Stimulated activated CD4-positive, alpha-beta T cell treated with anti-CD3 and anti-CD28 coated beads, TNF-alpha, amount 100 ng/mL, for 1 hour (primary cell): ENCODE results near the gene PTPRK.

Experiments
- DNase-seq, 3 donors: peaks; one replicate each; pipeline ENCODE4 v3.0.0-alpha.2; 2020; ENCODE audit warnings: low read depth in 3 of 3, low spot score in 1 of 3

Gene PTPRK

GRCh38 chr6:128520436-128521281 lies at the start of gene PTPRK:
TSS of gene PTPRK (minus strand) at chr6:128520599. CDS start at chr6:128520358, 241 bp downstream.
- peak; percentile 42 to 83 (median 62) for DNase-seq

DNA sequence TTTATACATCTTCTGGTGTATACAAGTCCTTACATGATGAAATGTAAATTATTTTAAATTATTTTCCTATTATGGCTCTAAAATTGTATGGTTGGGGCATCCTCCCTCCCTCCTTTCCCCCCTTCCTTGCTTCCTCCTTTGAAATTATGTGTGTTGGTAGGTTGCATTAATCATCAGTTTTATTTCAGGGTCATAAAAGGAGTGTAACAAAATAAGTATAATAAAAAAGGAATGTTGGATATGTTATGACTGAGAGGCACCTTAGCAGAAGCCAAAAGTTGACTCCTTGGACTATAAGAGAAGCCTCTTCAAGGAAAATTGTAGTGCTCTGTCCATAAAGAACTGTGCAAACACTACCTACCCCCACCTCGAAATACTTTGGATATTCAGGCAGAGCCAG lies 46.6 kb upstream of the PTPRK start:
- no peak for DNase-seq

GRCh38 chr6:128560966-128561365 lies 40.6 kb upstream of the PTPRK start:
- no peak for DNase-seq

GRCh38 chr6:128558924-128559323 lies 38.5 kb upstream of the PTPRK start:
- no peak for DNase-seq

DNA sequence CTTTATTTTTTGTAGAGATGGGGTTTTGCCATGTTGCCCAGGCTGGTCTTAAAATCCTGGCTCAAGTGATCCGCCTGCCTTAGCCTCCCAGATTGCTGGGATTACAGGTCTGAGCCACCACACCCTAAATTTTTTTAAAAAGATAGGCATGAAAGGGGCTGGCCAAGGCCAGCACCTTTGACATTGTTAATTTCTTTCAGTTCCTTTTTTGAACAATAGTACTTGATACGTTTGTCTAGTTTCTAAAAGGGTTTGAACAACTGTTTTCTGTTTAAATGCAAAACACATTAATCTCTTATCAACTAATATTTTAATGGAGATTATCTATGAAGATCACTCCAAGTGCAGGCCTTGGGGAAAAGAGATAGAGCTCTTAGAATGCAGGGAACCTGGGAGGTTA lies 37.6 kb upstream of the PTPRK start:
- no peak for DNase-seq

DNA sequence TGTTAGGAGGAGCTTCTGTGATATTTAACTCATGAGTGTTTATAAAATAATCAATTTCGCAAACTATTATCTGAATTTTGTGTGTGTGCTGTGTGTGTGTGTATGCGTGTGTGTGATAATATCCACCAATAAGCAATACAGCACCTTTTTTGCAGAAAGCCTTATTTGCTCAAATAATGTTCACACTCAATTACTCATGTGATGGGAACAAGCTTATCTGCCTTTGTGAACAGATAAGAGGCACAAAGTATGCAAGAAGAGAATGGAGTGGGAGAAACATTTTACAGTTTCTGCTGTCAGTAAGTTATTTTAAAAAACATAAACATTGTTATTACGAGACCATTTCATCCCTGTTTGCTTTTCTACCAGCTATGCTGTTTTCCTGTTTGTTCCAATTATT lies 36.7 kb upstream of the PTPRK start:
- no peak for DNase-seq

DNA sequence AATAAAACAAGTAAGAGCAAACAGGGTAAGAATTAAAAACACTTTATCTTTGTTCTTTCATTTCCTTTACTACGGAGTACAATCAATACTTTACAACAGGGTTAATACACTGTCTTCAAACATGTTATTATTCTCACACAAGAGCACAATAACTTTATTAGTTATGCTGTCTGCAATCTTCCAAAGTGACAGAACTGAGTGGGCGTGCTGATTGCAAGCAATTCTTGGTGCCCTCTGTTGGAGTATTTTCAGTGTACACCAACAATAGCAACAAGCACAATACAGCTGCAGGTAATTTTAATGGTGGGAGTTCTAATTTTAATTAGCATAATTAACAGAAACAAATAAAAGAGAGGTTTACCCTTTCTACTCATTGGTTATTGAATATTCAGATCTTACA lies 33.9 kb upstream of the PTPRK start:
- DNase-seq = no peak

DNA sequence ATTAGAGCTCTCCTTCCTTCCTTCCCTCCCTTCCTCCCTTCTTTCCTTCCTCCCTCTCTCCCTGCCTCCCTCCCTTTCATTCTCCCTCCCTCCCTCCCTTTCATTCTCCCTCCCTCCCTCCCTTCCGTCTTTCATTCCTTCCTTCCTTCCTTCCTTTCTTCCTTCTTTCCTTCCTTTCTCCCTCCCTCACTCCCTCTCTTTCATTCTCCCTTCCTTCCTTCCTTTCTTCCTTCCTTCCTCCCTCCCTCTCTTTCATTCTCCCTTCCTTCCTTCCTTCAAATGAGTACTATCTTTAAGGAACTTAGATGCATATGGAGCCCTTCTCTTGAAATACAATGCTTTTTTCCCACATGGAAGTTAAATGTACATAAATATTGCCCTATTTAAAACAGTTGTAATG lies 20.9 kb upstream of the PTPRK start:
- no peak for DNase-seq

DNA sequence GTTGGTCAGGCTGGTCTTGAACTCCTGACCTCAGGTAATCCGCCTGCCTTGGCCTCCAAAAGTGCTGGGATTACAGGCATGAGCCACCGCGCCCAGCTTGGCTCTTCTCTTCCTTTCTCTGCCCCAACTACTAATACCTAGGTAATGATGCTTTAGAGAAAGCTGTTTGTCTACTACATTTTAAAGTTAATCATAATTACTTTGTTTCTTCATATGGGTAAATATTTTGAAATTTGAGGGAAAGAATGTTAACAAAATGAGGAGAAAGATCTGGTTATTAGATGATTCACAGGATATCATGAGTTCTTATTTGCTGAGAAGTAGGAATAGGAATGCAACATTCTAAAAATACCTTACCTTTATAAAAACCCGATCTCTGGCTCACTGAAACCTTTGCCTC lies 18.4 kb upstream of the PTPRK start:
- DNase-seq = no peak

DNA sequence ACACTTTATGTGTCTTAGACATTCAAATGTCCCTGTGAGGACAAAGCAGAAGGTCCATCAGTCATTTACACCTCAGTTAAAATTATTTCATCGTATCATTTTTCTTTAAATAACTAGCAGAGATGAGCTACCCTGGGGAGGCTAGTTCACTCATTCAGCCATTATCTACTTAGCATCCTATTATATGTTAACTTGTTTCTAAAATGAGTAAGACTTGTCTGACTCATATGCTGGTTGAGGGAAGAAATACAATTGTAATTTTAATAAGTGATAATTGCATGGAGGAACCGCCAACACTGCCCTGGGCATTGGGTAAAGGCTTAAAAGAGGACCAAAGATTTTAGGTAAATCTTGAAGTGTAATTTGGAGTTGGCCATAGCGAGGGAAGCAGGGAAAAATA lies 12.4 kb upstream of the PTPRK start:
- DNase-seq = no peak

DNA sequence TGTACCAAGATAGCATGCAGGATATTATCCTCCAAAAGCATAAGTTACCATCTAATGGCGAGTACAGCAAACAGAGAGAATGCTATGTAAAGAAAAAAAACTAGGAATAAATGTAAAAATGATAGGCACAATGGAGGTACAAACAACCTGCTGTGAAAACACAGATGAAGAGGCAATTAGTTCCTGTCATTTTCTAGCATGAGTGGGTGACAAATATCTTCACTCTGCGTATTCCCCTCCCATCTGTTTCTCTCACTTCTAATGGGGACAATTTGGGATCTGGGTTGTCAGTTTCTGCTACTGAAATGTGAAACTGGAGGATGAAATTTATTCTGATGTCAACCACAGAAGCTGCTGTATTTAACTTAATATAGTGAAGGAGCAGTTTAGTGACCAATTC lies 11.7 kb upstream of the PTPRK start:
- DNase-seq = no peak

GRCh38 chr6:128531696-128532095 lies 11.3 kb upstream of the PTPRK start:
- DNase-seq = no peak

- DNase-seq = no peak
These were observed 7.8 kb upstream of the PTPRK start for GRCh38 chr6:128528241-128528640.

DNA sequence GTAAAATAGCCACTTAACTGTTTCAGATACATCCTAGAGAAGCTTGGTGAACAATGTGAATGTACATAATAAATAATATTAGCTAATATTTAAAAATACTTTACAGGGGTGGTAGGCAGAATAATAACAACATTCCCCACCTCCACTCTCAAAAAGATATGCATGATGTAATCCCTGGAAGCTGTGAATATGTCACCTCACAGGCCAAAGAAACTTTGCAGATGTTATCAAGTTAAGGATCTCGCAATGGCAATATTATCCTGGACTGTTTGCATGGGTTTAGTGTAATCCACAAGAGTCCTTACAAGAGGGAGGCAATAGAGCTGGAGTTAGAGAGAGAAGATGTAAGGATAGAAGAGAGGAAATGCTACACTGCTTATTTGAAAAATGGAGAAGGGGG lies 7.0 kb upstream of the PTPRK start:
- no peak for DNase-seq

- no peak for DNase-seq
These were observed 5.9 kb upstream of the PTPRK start for GRCh38 chr6:128526152-128526914.

GRCh38 chr6:128525406-128525805 lies 5.0 kb upstream of the PTPRK start:
- no peak for DNase-seq

- no peak for DNase-seq
These were observed 858 bp upstream of the PTPRK start for GRCh38 chr6:128521282-128521632.

DNA sequence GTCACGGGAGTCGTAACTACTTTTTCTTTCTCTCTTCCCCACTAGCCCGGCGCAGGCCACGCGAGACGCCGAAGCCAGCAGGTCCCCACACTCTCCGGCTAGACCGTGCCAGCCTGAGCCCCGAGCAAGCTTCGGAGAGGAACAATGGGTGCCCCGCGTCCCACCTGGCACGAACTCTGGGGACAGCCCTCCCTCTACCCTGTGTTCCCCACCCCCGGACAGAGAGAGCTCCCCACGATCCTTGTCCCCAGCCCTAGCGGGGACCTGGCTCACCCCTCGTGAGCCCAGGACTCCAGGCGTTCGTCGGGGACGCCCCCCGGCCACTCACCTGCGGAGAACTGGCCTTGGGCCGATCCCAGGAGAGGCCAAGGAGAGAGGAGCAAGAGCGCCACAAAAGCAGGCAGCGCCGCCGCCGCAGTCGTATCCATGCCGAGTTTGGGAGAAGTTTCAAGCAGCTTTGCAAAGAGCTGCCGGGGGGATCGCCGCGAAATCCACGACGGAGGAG lies 416 bp downstream of the PTPRK start:
- DNase-seq = peak in 2 of 3 donors; percentile 6 to 24

- DNase-seq = peak in 1 of 3 donors; percentile 18
These were observed 1.1 kb downstream of the PTPRK start for GRCh38 chr6:128519132-128519930.

DNA sequence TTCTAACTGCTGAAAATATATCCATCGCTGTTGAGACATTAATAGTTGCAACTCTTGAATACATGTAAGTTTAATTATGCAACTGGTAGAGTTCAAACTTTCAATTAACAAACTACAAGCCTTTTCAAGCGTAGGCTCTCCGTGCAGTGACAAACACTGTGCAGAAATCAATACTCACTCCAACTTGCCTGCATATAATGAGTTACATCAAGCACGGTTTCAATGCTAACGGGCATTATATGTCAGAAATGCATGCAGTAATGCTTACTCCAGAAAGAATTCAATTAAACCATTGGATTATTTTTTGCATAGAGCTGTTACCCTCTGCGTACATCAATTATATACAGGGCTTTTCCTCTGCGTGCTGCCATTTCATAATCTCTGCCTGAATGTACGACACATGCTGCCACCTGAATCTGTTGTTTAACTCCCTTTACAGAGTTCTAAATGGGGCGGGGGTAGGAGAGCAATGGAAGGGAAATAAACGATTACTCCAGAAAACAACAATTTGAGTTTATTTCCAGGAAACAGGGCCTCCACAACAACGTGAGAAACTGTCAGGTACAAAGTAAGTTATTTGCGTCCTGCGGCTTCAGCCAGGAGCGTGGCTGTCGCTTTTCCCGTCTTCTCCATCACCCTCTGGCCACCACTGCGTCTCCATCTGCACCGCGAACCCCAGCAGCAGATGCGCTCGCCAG lies 1.8 kb downstream of the PTPRK start:
- DNase-seq = no peak

DNA sequence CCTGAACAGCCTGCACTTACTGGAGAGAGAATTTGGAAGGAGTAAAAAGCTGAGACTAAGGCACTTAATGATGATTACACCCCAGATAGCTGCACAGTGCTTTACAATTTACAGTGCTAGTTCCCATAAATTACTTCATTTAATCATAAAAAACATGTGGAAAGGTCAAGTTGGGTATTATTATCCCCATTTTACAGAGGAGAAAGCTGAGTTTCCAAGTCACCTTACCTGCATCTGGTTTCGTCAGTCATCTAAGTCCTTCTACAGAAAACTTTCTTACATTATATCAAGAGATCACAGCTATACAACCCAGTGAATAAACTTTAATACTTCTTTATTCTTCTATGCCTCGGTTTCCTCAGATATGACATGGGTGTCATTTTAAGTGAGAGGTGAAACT lies 3.3 kb downstream of the PTPRK start:
- DNase-seq = no peak
